Measurements from ENCODE around the gene PTPA.

DNA sequence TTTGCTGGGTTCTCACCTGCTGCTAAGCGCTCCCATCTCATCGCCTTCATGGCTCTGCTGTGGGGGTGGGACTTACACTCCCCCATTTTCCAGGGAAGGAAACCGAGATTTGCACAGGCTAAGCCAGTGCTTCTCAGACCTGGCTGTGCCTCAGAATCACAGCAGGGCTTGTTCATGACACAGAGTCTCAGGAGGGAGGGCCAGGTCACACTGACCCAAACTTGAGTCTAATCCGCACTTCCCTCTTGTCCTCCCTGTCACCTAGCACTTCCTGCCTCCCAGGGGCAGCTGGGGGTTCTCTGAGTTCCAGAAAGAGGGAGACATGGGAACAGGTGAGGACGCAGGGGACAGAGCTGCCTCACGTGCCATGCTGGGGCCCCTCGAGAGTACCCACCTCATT, 82.4 kb downstream of the PTPA start:
- TF ChIP-seq CTCF (IDR thresholded peaks at IDR 0.05 in 2 of 3, conservative IDR thresholded peaks at IDR 0.05 in 1 of 3; ENCODE audit: control insufficient read depth in 2 of 3, extremely low read depth in 1 of 3, insufficient read depth in 1 of 3, low read depth in 3 of 3, low read length in 3 of 3) (no peak), POLR2AphosphoS5 (IDR thresholded peaks at IDR 0.05; ENCODE audit: low read length) (no peak)
